HG03558 (cell line): ENCODE measurements around the gene RMND5A.

Source experiments
- ATAC-seq: cut with Tn5 transposase; IDR thresholded peaks from one replicate; pipeline ENCODE4 v1.9.1; 2021; ENCODE audit warnings: moderate number of reproducible peaks; ENCODE audit not compliant: unreplicated experiment; ENCODE audit errors: extremely low read depth

Gene RMND5A

DNA sequence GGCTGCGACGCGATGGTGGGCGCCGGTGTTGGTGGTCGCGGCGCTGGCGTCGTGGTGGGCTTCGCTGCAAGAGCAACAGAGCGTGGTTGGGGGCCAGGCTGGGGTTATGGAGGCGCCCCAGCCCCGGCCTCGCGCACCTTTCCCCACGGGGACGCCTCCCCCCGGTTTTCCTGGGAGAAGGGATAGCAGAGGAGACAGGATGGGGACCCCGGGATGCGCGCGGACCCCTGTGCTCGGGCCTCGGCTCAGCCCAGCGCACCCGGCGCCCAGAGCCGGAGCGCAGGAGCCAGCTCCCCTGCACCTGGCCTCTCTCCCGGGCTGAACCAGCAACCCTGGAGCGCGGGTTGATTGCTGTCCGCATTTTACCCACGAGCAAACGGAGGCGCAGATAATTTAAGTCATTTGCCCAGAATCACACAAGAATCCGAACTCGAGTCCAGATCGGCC is 69.6 kb downstream of the RMND5A start:
- ATAC-seq: no peak

DNA sequence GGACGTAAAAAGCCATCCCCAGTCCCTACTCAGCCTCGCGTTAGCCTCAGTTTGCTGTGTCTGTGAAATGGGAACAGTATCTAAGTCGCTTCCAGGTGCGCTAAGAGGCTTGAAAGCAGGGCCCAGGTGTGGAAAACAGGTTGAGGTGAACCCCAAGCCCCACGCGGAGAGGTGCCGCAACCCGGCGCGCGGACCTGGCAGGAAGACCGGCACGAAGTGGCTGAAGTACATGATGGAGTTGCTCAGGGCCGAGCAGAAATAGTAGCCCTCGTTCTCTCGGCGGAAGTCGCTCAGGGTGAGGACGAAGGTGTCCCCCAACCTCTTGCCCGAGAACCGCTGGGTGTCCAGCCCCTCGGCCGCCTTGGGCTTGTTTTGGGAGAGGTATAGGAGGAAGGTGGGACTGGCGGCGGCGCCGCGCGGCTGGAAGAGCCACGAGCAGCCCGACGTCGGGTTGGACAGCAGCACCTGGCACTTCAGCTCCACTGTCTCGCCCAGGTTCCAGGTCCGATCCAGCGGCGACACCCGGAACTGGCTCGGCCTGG is 70.1 kb downstream of the RMND5A start:
- ATAC-seq: no peak

DNA sequence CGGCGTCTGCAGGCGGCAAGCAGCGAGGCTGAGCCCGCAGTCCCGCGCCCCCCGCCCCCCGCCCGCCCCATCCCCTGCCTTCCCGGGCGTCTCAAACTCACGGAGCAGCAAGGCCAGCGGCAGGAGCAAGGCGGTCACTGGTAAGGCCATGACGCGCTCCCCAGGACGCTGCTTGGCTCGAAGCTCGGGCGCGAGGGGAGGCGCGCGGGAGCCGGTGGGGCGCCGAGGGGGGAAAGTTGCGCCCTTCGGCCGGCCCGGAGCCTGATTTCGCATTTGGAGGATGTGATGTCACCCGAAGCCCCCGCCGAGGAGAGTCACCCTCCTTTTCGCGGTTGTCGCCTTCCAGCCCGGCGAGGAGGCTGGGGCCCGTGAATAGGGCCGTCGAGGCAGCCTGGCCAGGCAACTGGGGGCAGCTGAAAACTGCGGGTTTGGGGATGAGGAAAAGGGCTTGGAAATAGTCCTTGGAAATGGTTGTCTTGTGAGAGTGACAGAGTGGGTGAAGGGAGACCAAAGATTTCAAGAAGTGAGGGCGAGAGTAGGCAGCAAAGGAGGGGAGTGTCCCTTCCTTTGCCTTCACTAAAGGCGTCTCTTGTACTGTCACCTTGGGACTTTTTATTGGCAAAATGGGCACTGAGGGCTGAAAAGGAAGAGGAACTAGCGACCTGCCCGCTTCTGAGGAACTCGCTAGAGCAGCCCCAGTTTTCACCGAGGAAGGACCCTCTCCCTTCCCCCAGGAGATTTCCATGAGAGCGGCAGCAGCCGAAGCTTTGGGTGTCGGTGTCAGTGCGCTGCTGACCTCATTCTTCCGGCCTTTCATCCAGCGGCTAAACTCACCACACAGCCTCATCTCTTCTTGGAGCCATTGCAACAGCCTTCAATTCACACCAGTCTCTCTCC is 70.8 kb downstream of the RMND5A start, which contains the start of gene CD8A:
TSS of gene CD8A (minus strand) at position 238 of the 897 bp plus-strand sequence. CDS start at position 150, 88 bp downstream.
- no peak for ATAC-seq

GRCh38 chr2:86791573-86791972 is 71.5 kb downstream of the RMND5A start:
- no peak for ATAC-seq

DNA sequence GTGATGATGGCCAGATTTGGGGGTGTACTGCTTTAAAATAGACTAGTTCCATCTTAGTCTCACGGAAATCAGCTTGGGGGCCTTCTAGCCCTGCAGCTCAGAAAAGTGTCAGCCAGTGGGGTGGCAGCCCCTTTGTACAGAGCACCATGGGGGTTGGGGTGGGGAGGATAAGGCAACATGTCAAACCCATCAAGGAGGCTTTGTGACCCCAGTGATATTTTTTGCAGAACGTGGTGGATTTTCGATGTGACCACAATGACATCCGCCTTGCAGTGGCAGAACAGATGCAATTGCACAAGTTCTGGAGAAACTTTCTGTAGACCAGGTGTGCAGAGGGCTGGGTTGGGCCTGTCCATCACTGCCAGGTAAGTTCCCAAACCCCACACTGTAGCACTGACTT is 73.7 kb downstream of the RMND5A start:
- no peak for ATAC-seq

GRCh38 chr2:86794861-86795260 is 74.8 kb downstream of the RMND5A start:
- ATAC-seq: no peak

DNA sequence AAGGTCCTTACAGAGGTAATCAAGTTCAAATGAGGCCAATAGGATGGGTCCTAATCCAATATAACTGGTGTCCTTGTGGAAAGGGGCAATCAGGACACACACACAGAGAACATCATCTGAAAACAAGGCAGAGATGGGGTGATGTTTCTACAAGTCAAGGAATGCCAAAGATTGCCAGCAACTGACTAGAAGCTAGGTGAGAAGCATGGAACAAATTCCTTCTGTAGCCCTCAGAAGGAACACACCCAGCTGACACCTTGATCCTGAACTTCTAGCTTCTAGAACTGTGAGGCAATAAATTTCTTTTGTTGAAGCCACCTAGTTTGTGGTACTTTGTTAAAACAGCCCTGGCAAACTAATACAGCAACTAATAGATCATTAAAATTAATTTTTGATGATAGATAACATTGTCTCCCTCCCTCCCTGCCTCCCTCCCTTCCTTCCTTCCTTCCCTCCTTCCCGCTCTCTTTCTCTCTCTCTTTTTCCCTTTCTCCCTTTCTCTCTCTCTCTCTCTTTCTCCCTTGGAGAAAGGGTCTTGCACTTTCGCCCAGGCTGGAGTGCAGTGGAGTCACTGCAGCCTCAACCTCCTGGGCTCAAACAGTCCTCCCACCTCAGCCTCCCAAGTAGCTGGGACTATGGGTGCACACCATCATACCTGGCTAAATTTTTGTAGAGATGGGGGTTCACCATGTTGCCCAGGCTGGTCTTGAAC is 80.9 kb downstream of the RMND5A start:
- no peak for ATAC-seq

GRCh38 chr2:86806059-86806857 is 86.2 kb downstream of the RMND5A start:
- no peak for ATAC-seq

- ATAC-seq: no peak
These were observed 87.0 kb downstream of the RMND5A start for GRCh38 chr2:86807133-86807467.

GRCh38 chr2:86807468-86808275 is 87.6 kb downstream of the RMND5A start:
- no peak for ATAC-seq

GRCh38 chr2:86808315-86809161 is 88.4 kb downstream of the RMND5A start:
- ATAC-seq: peak; percentile 58

- ATAC-seq: no peak
These were observed 89.5 kb downstream of the RMND5A start for GRCh38 chr2:86809481-86810121.

- ATAC-seq: no peak
These were observed 95.5 kb downstream of the RMND5A start for GRCh38 chr2:86815611-86816010.

- no peak for ATAC-seq
These were observed 98.2 kb downstream of the RMND5A start for GRCh38 chr2:86818114-86818801.

- ATAC-seq: no peak
These were observed 98.9 kb downstream of the RMND5A start for GRCh38 chr2:86818957-86819356.

DNA sequence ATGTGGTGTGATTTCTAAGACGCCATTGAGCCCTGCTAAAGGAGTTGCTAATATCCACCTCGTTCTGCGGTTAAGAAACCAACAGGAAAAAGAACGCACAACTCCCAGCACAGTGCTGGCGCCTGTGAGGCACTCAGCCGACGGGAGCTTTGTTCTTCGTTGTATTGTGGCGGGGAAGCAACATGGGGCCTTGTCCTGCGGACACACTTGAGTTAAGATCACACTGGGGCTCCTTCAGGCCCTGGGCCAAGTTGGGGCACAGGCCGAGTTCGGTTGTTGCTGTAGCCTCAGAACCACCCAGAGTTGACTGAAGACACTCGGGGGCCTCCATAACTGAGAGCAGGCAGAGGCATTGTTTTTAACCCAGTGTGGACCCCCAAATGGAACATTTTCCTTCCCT is 101.2 kb downstream of the RMND5A start:
- no peak for ATAC-seq

GRCh38 chr2:86821842-86822241 is 101.8 kb downstream of the RMND5A start:
- no peak for ATAC-seq
